Ishikawa (cell line): ENCODE data around the gene TGFBRAP1.

Source experiments
- CEBPB ChIP-seq: IDR thresholded peaks from 2 replicates; pipeline ENCODE4 v1.6.1; 2012
- CREB1 ChIP-seq: IDR thresholded peaks from 2 replicates; pipeline ENCODE4 v1.6.1; 2012; ENCODE audit warnings: low read depth
- EGR1 ChIP-seq: IDR thresholded peaks from 2 replicates; pipeline ENCODE4 v1.6.1; 2012
- EP300 ChIP-seq: IDR thresholded peaks from 2 replicates; pipeline ENCODE4 v1.6.1; 2012; ENCODE audit warnings: borderline replicate concordance
- FOXM1 ChIP-seq: IDR thresholded peaks from 2 replicates; pipeline ENCODE4 v1.6.1; 2012; ENCODE audit warnings: low read depth, borderline replicate concordance
- MAX ChIP-seq: IDR thresholded peaks from 2 replicates; pipeline ENCODE4 v1.6.1; 2012
- NFIC ChIP-seq: IDR thresholded peaks from 2 replicates; pipeline ENCODE4 v1.6.1; 2012
- RAD21 ChIP-seq: IDR thresholded peaks from 2 replicates; pipeline ENCODE4 v1.6.1; 2012; ENCODE audit warnings: low read depth
- REST ChIP-seq: IDR thresholded peaks from 2 replicates; pipeline ENCODE4 v1.6.1; 2012; ENCODE audit warnings: low read depth, mild to moderate bottlenecking
- TAF1 ChIP-seq: IDR thresholded peaks from 2 replicates; pipeline ENCODE4 v1.6.1; 2012; ENCODE audit warnings: low read depth, mild to moderate bottlenecking
- TCF12 ChIP-seq: IDR thresholded peaks from 2 replicates; pipeline ENCODE4 v1.6.1; 2012; ENCODE audit warnings: low read depth
- TEAD4 ChIP-seq: IDR thresholded peaks from 2 replicates; pipeline ENCODE4 v1.6.1; 2012
- USF1 ChIP-seq: IDR thresholded peaks from 2 replicates; pipeline ENCODE4 v1.6.1; 2012
- YY1 ChIP-seq: IDR thresholded peaks from 2 replicates; pipeline ENCODE4 v1.6.1; 2012; ENCODE audit warnings: low read depth
- ZBTB7A ChIP-seq: IDR thresholded peaks from 2 replicates; pipeline ENCODE4 v1.6.1; 2012; ENCODE audit warnings: low read depth

Gene TGFBRAP1

GRCh38 chr2:105249181-105249580 lies 80.4 kb downstream of the TGFBRAP1 start:
- TF ChIP-seq EGR1 (no peak), CEBPB (no peak), TAF1 (no peak), REST (no peak), ZBTB7A (no peak), MAX (no peak), TEAD4 (no peak), YY1 (no peak), NFIC (no peak), USF1 (no peak), CREB1 (no peak), RAD21 (no peak)

GRCh38 chr2:105248316-105249070 lies 81.0 kb downstream of the TGFBRAP1 start:
- TF ChIP-seq CEBPB (no peak), RAD21 (no peak), USF1 (no peak), REST (no peak), TEAD4 (no peak), CREB1 (no peak)

- TF ChIP-seq TCF12 (no peak), TAF1 (no peak), REST (no peak), MAX (no peak), NFIC (no peak), FOXM1 (no peak), RAD21 (no peak), EP300 (no peak)
Observed at GRCh38 chr2:105244451-105244850, 85.1 kb downstream of the TGFBRAP1 start.

GRCh38 chr2:105243961-105244360 lies 85.6 kb downstream of the TGFBRAP1 start:
- TF ChIP-seq TCF12 (no peak), REST (no peak), YY1 (no peak), EP300 (no peak), FOXM1 (no peak), TAF1 (no peak), MAX (no peak), EGR1 (no peak), NFIC (no peak)
